GM13976 (cell line): ENCODE results near the gene TLCD2.
"Not testable (repeated sequence)": the region's sequence is repeated elsewhere in the genome, so short reads cannot be mapped to it uniquely, and the experiment has no call there.

Experiments used
- DNase-seq: peaks from one replicate; pipeline ENCODE4 v3.0.0; 2012; ENCODE audit warnings: low spot score
- CTCF ChIP-seq: IDR thresholded peaks from 2 replicates; pipeline ENCODE4 v1.5.1; 2012; ENCODE audit warnings: borderline replicate concordance, mild to moderate bottlenecking; ENCODE audit not compliant: insufficient read depth; ENCODE audit errors: extremely low read depth, missing control alignments, control extremely low read depth
- in situ Hi-C: fragments of 300-500 bp; cut with MboI; formaldehyde crosslinking; loops from one replicate; pipeline ENCODE4 v1.12.0; 2022; ENCODE audit warnings: low sequenced_read_pairs, mixed read lengths, inconsistent platforms; ENCODE audit not compliant: unreplicated experiment

Gene TLCD2

DNA sequence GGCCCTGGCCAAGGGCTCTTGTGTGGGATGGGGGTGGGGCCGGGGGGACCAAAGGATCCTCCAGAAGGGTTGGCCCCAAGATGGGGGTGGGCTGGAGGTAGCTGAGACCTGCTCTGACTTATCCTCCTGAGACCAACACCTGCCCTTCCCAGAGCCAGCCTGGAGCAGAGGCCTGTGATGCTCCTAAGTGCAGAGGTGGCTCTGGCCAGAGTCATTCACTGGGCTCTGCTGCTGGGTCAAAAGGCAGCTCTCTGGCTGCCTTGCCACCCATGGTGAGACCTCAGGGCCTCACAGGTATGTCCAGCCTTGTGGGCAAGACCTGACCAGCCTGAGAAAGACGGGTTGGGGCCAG lies 32.9 kb upstream of the TLCD2 start:
- in situ Hi-C loops = no loop called here
- DNase-seq = no peak
- TF ChIP-seq CTCF = no peak

DNA sequence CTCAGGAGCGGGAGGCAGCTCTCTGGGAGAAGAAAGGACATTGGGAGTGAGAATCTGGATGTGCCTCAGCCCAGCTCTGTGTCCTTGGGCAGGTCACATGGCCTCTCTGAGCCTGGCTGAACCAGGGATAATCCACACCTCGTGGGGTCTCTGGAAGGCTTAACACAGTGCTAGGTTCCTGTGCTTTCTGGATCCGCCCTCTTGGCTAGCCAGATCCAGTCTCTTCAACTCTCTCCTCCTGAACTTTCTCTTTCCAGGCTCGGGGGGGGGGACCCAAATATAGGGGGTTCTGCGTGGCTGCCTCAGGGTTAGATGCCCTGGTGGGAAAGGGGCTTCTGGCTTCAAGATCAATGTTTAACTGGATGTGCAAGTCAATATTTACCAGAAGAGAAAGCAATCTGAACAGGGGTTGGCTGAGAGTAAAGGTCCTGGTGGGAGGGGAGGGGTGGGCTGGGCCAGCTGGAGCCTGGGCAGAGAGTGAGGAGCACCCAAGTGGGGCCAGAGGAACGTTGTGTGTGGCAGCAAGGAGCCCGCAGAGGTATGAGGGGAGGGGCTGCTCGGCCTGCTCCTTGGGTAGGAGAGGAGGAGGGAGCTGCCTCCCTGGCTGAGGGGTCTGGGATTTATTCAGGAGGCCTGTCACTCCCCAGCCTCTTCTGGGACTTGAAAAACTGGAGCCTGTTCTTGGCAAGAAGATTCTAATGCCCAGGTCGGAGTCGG lies 32.4 kb upstream of the TLCD2 start, which contains the start of gene SERPINF2:
Gene SERPINF2 (plus strand): TSS at position 501 of the 717 bp plus-strand sequence. CDS start 2,125 bp downstream, outside the sequence.
- in situ Hi-C loops = no loop called here
- TF ChIP-seq CTCF = no peak

DNA sequence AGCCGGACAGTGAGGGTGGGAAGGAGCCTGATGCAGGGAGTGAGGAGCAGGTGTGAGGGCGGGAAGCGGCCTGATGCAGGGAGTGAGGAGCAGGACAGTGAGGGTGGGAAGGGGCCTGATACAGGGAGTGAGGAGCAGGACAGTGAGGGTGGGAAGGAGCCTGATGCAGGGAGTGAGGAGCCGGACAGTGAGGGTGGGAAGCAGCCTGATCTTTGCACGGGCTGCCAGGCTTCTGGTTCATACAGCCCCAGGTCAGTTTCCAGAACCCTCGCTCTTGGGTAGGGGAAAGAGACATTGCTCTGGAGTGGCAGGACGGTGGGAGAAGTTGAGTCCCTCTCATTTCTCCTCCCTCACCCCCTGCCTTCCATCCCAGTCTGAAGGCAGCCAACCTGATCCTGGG lies 31.7 kb upstream of the TLCD2 start:
- DNase-seq, in situ Hi-C loops: not testable (repeated sequence)

More for the DNA sequence above, 32.4 kb upstream of the TLCD2 start, which contains the start of gene SERPINF2:
- DNase-seq = no peak

GRCh38 chr17:1737531-1738291 lies 27.5 kb upstream of the TLCD2 start:
- TF ChIP-seq CTCF = no peak
- in situ Hi-C loops = no loop called here
- DNase-seq = no peak

- peak; percentile 95 for DNase-seq
- in situ Hi-C loops = no loop called here
- TF ChIP-seq CTCF = no peak
Observed at GRCh38 chr17:1736348-1737281, 26.4 kb upstream of the TLCD2 start.

DNA sequence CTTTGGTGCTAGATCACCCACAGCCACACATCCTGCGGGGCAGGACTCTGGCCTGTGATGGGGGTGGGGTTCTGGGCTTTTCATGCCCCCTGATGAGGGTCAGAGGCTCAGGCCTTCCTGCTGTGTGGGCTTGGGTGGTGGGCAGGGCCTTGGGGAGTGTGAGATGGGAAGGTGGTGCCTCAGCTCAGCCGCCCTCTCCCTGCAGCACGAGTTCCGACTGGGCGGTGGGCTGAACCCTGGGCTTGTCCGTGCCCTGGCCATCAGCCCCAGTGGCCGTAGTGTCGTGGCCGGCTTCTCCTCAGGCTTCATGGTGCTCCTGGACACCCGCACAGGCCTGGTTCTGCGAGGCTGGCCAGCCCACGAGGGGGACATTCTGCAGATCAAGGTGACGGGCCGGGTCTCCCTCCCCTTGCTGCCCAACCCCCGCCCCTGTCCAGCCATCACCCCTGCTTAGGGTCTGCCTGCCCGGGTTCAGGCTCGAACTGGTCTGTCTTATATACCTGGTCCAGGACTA lies 25.7 kb upstream of the TLCD2 start:
- no peak for DNase-seq
- in situ Hi-C loops = no loop called here
- no peak for TF ChIP-seq CTCF
